HepG2 (cell line): ENCODE data around the gene SCARB2. TPM values are rescaled to one million over a fixed set of nuclear protein-coding genes. Genes with fewer than 3 reads are reported as not detected.

Experiments
- BHLHE40 ChIP-seq: IDR thresholded peaks from 2 replicates; pipeline ENCODE4 v1.6.1; 2011; ENCODE audit warnings: low read length, improper control_type of control experiment
- CEBPB ChIP-seq: IDR thresholded peaks from 2 replicates; pipeline ENCODE4 v1.6.1; 2011; ENCODE audit warnings: low read depth, low read length, improper control_type of control experiment, borderline replicate concordance
- MEIS1 ChIP-seq: sonication (generic); formaldehyde crosslinking; IDR thresholded peaks from 2 replicates; pipeline ENCODE4 v1.9.0; 2021; ENCODE audit warnings: mild to moderate bottlenecking, missing genetic modification reagents, moderate library complexity, borderline replicate concordance
- PTBP1 ChIP-seq: fragments of 200-400 bp; formaldehyde crosslinking; IDR thresholded peaks from 2 replicates; pipeline ENCODE4 v1.6.1; 2018; ENCODE audit warnings: low read length, low read depth; ENCODE audit not compliant: poor library complexity, severe bottlenecking
- SMARCC2 ChIP-seq: fragments of 450-650 bp; IDR thresholded peaks from 2 replicates; pipeline ENCODE4 v1.6.1; 2017; ENCODE audit warnings: antibody characterized with exemption, mild to moderate bottlenecking
- SOX6 ChIP-seq, 2 experiments: fragments of 450-650 bp in 1 of 2; sonication (generic) in 1 of 2; formaldehyde crosslinking in 1 of 2; IDR thresholded peaks; 2 replicates each; pipeline versions ENCODE4 v1.4.0 to v1.6.1; 2017 to 2020; ENCODE audit warnings: antibody characterized with exemption in 1 of 2, mild to moderate bottlenecking in 1 of 2, missing genetic modification reagents in 1 of 2
- SP1 ChIP-seq, 2 experiments: fragments of 450-650 bp in 1 of 2; sonication (generic) in 1 of 2; formaldehyde crosslinking in 1 of 2; IDR thresholded peaks; 2 replicates each; pipeline versions ENCODE4 v1.4.0 to v1.6.1; 2016 to 2020; ENCODE audit warnings: missing genetic modification reagents in 1 of 2
- XRCC5 ChIP-seq: fragments of 200-400 bp; formaldehyde crosslinking; optimal IDR thresholded peaks from 2 replicates; pipeline ENCODE3; 2017; ENCODE audit warnings: mild to moderate bottlenecking, low read length
- ZFP36 ChIP-seq: fragments of 150-350 bp; IDR thresholded peaks from 2 replicates; pipeline ENCODE4 v1.6.1; 2018; ENCODE audit warnings: borderline replicate concordance, low read length, low read depth; ENCODE audit not compliant: partially characterized antibody
- ZNF20 ChIP-seq: sonication (generic); formaldehyde crosslinking; IDR thresholded peaks from 2 replicates; pipeline ENCODE4 v1.4.0; 2020; ENCODE audit warnings: mild to moderate bottlenecking, moderate library complexity, missing genetic modification reagents
- ZNF562 ChIP-seq: sonication (generic); formaldehyde crosslinking; IDR thresholded peaks from 2 replicates; pipeline ENCODE4 v1.8.0; 2022; ENCODE audit warnings: missing genetic modification reagents, borderline replicate concordance
- ZNF75D ChIP-seq: sonication (generic); formaldehyde crosslinking; IDR thresholded peaks from 2 replicates; pipeline ENCODE4 v1.8.1; 2023; ENCODE audit warnings: missing genetic modification reagents, mild to moderate bottlenecking, borderline replicate concordance
- ZNF761 ChIP-seq: sonication (generic); formaldehyde crosslinking; conservative IDR thresholded peaks from 2 replicates; pipeline ENCODE4 v1.4.0; 2020; ENCODE audit warnings: mild to moderate bottlenecking, missing genetic modification reagents
- polyA plus RNA-seq, 8 experiments: library from polyadenylated mRNA; depleted of rRNA in 3 of 8; stranded (reverse) in 7 of 8; unstranded in 1 of 8; fragments of >200 nt; fragmentation: Illumina TruSeq in 4 of 8; extraction: Trizol in 4 of 8; gene quantifications; 2 replicates each; pipeline versions ENCODE4 v1.2.1 to v1.2.3, GENCODE V29; 2011 to 2016; ENCODE audit warnings: low read depth in 4 of 8, missing spikeins in 1 of 8, mixed read lengths in 1 of 8; ENCODE audit not compliant: insufficient read depth in 1 of 8
- total RNA-seq, 5 experiments: library from RNA; depleted of rRNA; stranded (reverse); fragments of >200 nt; fragmentation: Illumina TruSeq; extraction: Trizol; gene quantifications; 2 replicates each; pipeline ENCODE4 v1.2.3, GENCODE V29; 2016; ENCODE audit warnings: low read depth in 1 of 5
- TF ChIP-seq, protein P1 (sequence below): sonication (generic); formaldehyde crosslinking; IDR thresholded peaks from 2 replicates; pipeline ENCODE4 v1.4.0; 2020; ENCODE audit warnings: missing genetic modification reagents
- TF ChIP-seq, protein P2 (sequence below): sonication (generic); formaldehyde crosslinking; conservative IDR thresholded peaks from 2 replicates; pipeline ENCODE4 v1.8.1; 2023; ENCODE audit warnings: missing genetic modification reagents
- TF ChIP-seq, protein P3 (sequence below): sonication (generic); formaldehyde crosslinking; IDR thresholded peaks from 2 replicates; pipeline ENCODE4 v1.4.0; 2020; ENCODE audit warnings: mild to moderate bottlenecking, missing genetic modification reagents
- TF ChIP-seq, protein P4 (sequence below): IDR thresholded peaks from 2 replicates; pipeline ENCODE4 v1.4.0; 2020; ENCODE audit warnings: mild to moderate bottlenecking, missing genetic modification reagents
- TF ChIP-seq, protein P5 (sequence below): sonication (generic); formaldehyde crosslinking; IDR thresholded peaks from 2 replicates; pipeline ENCODE4 v1.8.0; 2022; ENCODE audit warnings: mild to moderate bottlenecking, missing genetic modification reagents, moderate library complexity

The SCARB2 gene
- total and polyA plus RNA-seq, 2 of the 13 experiments (the other 11 are each of a cell fraction or from before 2014, with no cell fraction given), result 40.6 to 43.4 TPM

DNA sequence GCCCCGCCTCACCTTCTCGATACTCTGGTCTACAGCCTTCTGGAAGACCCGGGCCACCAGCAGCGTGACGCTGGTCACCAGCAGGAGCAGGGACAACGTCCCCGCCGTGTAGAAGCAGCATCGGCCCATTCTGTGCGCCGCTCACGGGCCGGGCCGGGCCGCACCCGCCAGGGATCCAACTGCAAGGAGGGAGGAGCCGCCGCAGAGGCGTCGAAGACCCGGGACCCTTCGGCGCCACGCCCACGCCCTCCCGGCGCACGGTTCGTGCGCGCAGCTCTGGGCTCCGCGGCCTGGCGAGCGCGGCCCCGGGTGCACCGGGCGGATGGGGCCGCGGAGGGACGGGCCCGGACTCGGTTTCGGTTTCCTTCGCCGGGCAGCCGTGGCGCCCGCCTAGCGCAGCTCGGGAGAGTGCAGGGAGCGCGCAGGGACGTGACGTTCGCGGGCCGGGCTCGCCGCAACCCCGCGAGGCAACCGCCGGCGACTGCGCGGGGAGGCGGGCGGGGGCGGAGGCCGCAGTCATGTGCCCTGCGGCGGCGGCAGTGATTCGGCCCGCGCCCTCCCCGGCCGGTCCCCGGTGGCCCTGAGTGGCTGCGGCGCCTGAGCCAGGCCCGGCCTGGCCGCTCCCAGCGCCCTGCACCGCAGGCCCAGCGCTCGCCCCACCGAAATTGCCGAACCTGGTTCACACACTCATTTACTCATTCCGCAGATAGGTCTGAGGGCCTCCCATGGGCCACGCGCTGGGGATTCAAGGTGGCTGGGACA, at the start of gene SCARB2 (continued):
- TF ChIP-seq ZNF20 (CRISPR knock-in tag) (no peak), PTBP1 (no peak), BHLHE40 (peak; percentile 9), SP1 (IDR thresholded peaks at IDR 0.05) (no peak), SP1 (CRISPR knock-in tag; IDR thresholded peaks at IDR 0.05) (peak; percentile 33; the same call in 1 of the 2 replicates), CEBPB (no peak), SOX6 (IDR thresholded peaks at IDR 0.05) (no peak), SOX6 (CRISPR knock-in tag; IDR thresholded peaks at IDR 0.05) (no peak), ZNF562 (CRISPR knock-in tag) (no peak), XRCC5 (no peak), SMARCC2 (no peak), MEIS1 (CRISPR knock-in tag) (no peak), ZNF761 (CRISPR knock-in tag) (peak; percentile 80), ZFP36 (no peak), ZNF75D (CRISPR knock-in tag) (no peak)
- TF ChIP-seq, protein P1, sequence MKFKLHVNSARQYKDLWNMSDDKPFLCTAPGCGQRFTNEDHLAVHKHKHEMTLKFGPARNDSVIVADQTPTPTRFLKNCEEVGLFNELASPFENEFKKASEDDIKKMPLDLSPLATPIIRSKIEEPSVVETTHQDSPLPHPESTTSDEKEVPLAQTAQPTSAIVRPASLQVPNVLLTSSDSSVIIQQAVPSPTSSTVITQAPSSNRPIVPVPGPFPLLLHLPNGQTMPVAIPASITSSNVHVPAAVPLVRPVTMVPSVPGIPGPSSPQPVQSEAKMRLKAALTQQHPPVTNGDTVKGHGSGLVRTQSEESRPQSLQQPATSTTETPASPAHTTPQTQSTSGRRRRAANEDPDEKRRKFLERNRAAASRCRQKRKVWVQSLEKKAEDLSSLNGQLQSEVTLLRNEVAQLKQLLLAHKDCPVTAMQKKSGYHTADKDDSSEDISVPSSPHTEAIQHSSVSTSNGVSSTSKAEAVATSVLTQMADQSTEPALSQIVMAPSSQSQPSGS (CRISPR knock-in tag), result no peak; the same call in 1 of the 2 replicates
- TF ChIP-seq, protein P2, sequence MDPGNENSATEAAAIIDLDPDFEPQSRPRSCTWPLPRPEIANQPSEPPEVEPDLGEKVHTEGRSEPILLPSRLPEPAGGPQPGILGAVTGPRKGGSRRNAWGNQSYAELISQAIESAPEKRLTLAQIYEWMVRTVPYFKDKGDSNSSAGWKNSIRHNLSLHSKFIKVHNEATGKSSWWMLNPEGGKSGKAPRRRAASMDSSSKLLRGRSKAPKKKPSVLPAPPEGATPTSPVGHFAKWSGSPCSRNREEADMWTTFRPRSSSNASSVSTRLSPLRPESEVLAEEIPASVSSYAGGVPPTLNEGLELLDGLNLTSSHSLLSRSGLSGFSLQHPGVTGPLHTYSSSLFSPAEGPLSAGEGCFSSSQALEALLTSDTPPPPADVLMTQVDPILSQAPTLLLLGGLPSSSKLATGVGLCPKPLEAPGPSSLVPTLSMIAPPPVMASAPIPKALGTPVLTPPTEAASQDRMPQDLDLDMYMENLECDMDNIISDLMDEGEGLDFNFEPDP (CRISPR knock-in tag), result no peak
- TF ChIP-seq, protein P3, sequence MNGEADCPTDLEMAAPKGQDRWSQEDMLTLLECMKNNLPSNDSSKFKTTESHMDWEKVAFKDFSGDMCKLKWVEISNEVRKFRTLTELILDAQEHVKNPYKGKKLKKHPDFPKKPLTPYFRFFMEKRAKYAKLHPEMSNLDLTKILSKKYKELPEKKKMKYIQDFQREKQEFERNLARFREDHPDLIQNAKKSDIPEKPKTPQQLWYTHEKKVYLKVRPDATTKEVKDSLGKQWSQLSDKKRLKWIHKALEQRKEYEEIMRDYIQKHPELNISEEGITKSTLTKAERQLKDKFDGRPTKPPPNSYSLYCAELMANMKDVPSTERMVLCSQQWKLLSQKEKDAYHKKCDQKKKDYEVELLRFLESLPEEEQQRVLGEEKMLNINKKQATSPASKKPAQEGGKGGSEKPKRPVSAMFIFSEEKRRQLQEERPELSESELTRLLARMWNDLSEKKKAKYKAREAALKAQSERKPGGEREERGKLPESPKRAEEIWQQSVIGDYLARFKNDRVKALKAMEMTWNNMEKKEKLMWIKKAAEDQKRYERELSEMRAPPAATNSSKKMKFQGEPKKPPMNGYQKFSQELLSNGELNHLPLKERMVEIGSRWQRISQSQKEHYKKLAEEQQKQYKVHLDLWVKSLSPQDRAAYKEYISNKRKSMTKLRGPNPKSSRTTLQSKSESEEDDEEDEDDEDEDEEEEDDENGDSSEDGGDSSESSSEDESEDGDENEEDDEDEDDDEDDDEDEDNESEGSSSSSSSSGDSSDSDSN (CRISPR knock-in tag), result peak; percentile 81; the same call in 1 of the 2 replicates
- TF ChIP-seq, protein P4, sequence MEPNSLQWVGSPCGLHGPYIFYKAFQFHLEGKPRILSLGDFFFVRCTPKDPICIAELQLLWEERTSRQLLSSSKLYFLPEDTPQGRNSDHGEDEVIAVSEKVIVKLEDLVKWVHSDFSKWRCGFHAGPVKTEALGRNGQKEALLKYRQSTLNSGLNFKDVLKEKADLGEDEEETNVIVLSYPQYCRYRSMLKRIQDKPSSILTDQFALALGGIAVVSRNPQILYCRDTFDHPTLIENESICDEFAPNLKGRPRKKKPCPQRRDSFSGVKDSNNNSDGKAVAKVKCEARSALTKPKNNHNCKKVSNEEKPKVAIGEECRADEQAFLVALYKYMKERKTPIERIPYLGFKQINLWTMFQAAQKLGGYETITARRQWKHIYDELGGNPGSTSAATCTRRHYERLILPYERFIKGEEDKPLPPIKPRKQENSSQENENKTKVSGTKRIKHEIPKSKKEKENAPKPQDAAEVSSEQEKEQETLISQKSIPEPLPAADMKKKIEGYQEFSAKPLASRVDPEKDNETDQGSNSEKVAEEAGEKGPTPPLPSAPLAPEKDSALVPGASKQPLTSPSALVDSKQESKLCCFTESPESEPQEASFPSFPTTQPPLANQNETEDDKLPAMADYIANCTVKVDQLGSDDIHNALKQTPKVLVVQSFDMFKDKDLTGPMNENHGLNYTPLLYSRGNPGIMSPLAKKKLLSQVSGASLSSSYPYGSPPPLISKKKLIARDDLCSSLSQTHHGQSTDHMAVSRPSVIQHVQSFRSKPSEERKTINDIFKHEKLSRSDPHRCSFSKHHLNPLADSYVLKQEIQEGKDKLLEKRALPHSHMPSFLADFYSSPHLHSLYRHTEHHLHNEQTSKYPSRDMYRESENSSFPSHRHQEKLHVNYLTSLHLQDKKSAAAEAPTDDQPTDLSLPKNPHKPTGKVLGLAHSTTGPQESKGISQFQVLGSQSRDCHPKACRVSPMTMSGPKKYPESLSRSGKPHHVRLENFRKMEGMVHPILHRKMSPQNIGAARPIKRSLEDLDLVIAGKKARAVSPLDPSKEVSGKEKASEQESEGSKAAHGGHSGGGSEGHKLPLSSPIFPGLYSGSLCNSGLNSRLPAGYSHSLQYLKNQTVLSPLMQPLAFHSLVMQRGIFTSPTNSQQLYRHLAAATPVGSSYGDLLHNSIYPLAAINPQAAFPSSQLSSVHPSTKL (CRISPR knock-in tag), result 0 out of 2 replicates have a peak, but pooled peaks have one; percentile 7
- TF ChIP-seq, protein P5, sequence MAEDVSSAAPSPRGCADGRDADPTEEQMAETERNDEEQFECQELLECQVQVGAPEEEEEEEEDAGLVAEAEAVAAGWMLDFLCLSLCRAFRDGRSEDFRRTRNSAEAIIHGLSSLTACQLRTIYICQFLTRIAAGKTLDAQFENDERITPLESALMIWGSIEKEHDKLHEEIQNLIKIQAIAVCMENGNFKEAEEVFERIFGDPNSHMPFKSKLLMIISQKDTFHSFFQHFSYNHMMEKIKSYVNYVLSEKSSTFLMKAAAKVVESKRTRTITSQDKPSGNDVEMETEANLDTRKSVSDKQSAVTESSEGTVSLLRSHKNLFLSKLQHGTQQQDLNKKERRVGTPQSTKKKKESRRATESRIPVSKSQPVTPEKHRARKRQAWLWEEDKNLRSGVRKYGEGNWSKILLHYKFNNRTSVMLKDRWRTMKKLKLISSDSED, result no peak
